ENCODE results near the gene NFIA.

DNA sequence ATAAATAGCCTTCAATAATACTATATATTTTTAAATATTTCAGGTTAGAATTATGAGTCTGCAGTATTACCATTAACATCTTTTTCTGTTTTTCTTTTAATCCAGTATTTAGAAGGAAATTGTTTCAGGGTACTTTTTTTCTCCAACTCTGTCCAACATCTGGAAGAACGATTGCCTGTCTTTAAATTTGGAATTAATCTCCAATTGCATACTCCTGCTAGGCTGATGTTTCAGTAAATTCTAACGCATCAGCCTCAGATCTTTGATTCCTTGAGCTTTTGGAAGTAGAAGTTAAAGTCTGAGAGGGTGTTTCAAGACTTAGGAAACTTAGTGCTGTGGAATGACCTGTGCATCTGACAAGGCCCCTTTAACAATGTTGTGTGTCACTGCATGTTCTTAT, 20.3 kb downstream of the NFIA start:
- TF ChIP-seq KDM1A (IDR thresholded peaks at IDR 0.05) (no peak), RAD21 (CRISPR knock-in tag; conservative IDR thresholded peaks at IDR 0.05 in 1 of 2, IDR thresholded peaks at IDR 0.05 in 1 of 2) (no peak), ZNF253 (CRISPR knock-in tag; conservative IDR thresholded peaks at IDR 0.05) (no peak), KLF13 (tag; IDR thresholded peaks at IDR 0.05; ENCODE audit: borderline replicate concordance, low read depth) (no peak), SRF (CRISPR knock-in tag; IDR thresholded peaks at IDR 0.05) (no peak), ZBTB49 (CRISPR knock-in tag; IDR thresholded peaks at IDR 0.05; ENCODE audit: borderline replicate concordance) (no peak), NBN (IDR thresholded peaks at IDR 0.05; ENCODE audit: low read depth) (no peak), GATA2 (CRISPR knock-in tag; IDR thresholded peaks at IDR 0.05) (no peak), HCFC1 (IDR thresholded peaks at IDR 0.05; ENCODE audit: low read depth, low read length) (no peak), CEBPB (tag; IDR thresholded peaks at IDR 0.05) (no peak), CXXC5 (CRISPR knock-in tag; IDR thresholded peaks at IDR 0.05) (no peak)
- TF ChIP-seq, protein P1, sequence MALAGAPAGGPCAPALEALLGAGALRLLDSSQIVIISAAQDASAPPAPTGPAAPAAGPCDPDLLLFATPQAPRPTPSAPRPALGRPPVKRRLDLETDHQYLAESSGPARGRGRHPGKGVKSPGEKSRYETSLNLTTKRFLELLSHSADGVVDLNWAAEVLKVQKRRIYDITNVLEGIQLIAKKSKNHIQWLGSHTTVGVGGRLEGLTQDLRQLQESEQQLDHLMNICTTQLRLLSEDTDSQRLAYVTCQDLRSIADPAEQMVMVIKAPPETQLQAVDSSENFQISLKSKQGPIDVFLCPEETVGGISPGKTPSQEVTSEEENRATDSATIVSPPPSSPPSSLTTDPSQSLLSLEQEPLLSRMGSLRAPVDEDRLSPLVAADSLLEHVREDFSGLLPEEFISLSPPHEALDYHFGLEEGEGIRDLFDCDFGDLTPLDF (CRISPR knock-in tag; IDR thresholded peaks at IDR 0.05): no peak
